Smooth muscle cell (in vitro differentiated cells): ENCODE measurements around the gene SDHAF1. TPM values are rescaled to one million over a fixed set of nuclear protein-coding genes. Genes with fewer than 3 reads are reported as not detected.

Experiments used
- DNase-seq: peaks from one replicate; lab custom pipeline; 2025; ENCODE audit not compliant: unreplicated experiment; lab: John Stamatoyannopoulos, UW
- H2AFZ ChIP-seq: fragments of 200-600 bp; sonication (generic); 2 replicates; pipeline ENCODE4 v1.6.0; 2016; ENCODE audit warnings: antibody characterized with exemption, low read depth, mild to moderate bottlenecking
- H3F3A ChIP-seq: fragments of 200-600 bp; sonication (generic); 2 replicates; pipeline ENCODE4 v1.6.0; 2017; ENCODE audit warnings: antibody characterized with exemption, low read depth
- H3K27ac ChIP-seq: fragments of 200-600 bp; sonication (generic); 2 replicates; pipeline ENCODE4 v1.5.1; 2016; ENCODE audit warnings: low read depth, mild to moderate bottlenecking
- H3K27me3 ChIP-seq: fragments of 200-600 bp; sonication (generic); 2 replicates; pipeline ENCODE4 v1.6.1; 2016; ENCODE audit warnings: low read depth, mild to moderate bottlenecking
- H3K36me3 ChIP-seq: fragments of 200-600 bp; sonication (generic); 2 replicates; pipeline ENCODE4 v1.5.1; 2016; ENCODE audit warnings: low read depth
- H3K4me1 ChIP-seq: fragments of 200-600 bp; sonication (generic); 2 replicates; pipeline ENCODE4 v1.5.1; 2016; ENCODE audit warnings: low read depth
- H3K4me2 ChIP-seq: fragments of 200-600 bp; sonication (generic); 2 replicates; pipeline ENCODE4 v1.6.0; 2016; ENCODE audit warnings: mild to moderate bottlenecking
- H3K4me3 ChIP-seq: fragments of 200-600 bp; sonication (generic); 2 replicates; pipeline ENCODE4 v1.5.1; 2016; ENCODE audit warnings: mild to moderate bottlenecking
- H3K79me2 ChIP-seq: fragments of 200-600 bp; sonication (generic); 2 replicates; pipeline ENCODE4 v1.6.0; 2016; ENCODE audit warnings: low read depth, mild to moderate bottlenecking
- H3K9ac ChIP-seq: fragments of 200-600 bp; sonication (generic); 2 replicates; pipeline ENCODE4 v1.6.0; 2016; ENCODE audit warnings: low read depth
- H3K9me3 ChIP-seq: fragments of 200-600 bp; sonication (generic); replicated peaks from 2 replicates; pipeline ENCODE4 v1.5.1; 2016; ENCODE audit warnings: low read depth
- H4K20me1 ChIP-seq: fragments of 200-600 bp; sonication (generic); 2 replicates; pipeline ENCODE4 v1.6.0; 2016; ENCODE audit warnings: low read depth
- WGBS: methylation state at CpG from one replicate; pipeline ENCODE4 v1.1.7; 2016; ENCODE audit warnings: low lambda C conversion rate; 5-methylcytosine and 5-hydroxymethylcytosine counted together
- polyA plus RNA-seq: library from polyadenylated mRNA; unstranded; fragments of >200 nt; fragmentation: Nextera tagmentation; extraction: Ambion mirVana; gene quantifications from 2 replicates; pipeline ENCODE4 v1.2.1, GENCODE V29; 2016
- total RNA-seq: library from RNA; depleted of rRNA; stranded (reverse); fragments of >200 nt; gene quantifications from 2 replicates; pipeline ENCODE4 v1.2.3, GENCODE V29; 2014
- TF ChIP-seq, protein P1 (sequence below): fragments of 200-600 bp; sonication (generic); IDR thresholded peaks from 2 replicates; pipeline ENCODE4 v1.5.1; 2017; ENCODE audit warnings: borderline replicate concordance, mild to moderate bottlenecking, antibody characterized with exemption; ENCODE audit not compliant: insufficient read depth, poor library complexity, severe bottlenecking

Gene SDHAF1
- total and polyA plus RNA-seq, 2 experiments from 2014 or later, result 24.0 to 27.7 TPM

DNA sequence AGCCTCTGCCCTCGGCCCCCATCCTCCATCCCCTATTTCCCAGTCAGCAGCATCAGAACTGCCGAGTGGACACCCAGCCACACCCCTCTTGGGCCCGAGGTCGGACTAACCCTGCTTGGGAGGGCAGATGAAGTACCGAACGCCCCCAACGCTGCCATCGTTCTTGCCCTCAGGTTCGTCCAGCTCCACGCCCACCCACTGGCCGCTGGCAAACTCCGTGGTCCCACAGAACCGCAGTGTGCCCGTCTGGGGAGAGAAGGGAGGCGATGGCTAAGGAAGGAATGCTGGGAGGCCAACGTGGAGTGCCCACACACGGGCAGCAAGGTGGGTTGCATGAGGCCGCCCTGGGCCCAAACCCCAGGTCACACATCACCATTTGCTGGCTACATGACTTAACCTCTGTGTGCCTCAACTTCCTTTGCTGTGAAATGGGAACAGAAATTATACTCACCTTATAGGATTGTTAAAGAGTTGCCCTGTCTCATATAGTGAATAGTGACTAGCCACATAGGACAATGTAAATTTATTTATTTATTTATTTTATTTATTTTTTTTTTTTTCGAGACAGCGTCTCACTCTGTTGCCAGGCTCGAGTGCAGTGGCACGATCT is 24.2 kb downstream of the SDHAF1 start:
- Histone ChIP-seq H3K4me3 (no peak overlapping the region), H3K9me3 (no peaks in the 10 kb centered on the region), H3K79me2 (no peaks in the 10 kb centered on the region), H3K9ac (no peak overlapping the region), H3K27me3 (no peaks in the 10 kb centered on the region), H3K36me3 (no peaks in the 10 kb centered on the region), H3K4me2 (no peak overlapping the region), H3K27ac (no peak overlapping the region), H3F3A (no peaks in the 10 kb centered on the region), H3K4me1 (peaks cover 6% of the 10 kb centered on the region), H2AFZ (no peak overlapping the region), H4K20me1 (no peaks in the 10 kb centered on the region)
- 97% methylated on average over 21 of the region's 22 CpGs for WGBS
- TF ChIP-seq, protein P1, sequence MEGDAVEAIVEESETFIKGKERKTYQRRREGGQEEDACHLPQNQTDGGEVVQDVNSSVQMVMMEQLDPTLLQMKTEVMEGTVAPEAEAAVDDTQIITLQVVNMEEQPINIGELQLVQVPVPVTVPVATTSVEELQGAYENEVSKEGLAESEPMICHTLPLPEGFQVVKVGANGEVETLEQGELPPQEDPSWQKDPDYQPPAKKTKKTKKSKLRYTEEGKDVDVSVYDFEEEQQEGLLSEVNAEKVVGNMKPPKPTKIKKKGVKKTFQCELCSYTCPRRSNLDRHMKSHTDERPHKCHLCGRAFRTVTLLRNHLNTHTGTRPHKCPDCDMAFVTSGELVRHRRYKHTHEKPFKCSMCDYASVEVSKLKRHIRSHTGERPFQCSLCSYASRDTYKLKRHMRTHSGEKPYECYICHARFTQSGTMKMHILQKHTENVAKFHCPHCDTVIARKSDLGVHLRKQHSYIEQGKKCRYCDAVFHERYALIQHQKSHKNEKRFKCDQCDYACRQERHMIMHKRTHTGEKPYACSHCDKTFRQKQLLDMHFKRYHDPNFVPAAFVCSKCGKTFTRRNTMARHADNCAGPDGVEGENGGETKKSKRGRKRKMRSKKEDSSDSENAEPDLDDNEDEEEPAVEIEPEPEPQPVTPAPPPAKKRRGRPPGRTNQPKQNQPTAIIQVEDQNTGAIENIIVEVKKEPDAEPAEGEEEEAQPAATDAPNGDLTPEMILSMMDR, result no peak
- no peak for DNase-seq

DNA sequence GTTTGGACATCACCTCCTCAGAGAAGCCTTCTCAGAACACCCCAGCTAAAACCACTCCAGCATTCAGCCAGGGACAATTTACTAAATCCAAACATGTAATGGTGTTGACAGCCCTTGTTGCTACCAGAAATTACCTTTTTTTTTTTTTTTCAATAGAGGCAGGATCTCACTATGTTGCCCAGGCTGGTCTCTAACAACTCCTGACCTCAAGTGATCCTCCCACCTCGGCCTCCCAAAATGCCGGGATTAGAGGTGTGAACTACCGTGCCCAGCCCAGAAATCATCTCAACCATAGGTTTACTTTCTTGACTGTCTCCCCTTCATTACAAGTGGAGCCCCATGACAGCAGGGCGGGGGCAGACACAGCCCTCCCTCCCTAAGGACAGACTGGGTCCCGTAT is 28.4 kb downstream of the SDHAF1 start:
- TF ChIP-seq, protein P1, result no peak
- H3K4me1 ChIP-seq, result no peaks in the 10 kb centered on the region
- H3K27me3 ChIP-seq, result no peaks in the 10 kb centered on the region

DNA sequence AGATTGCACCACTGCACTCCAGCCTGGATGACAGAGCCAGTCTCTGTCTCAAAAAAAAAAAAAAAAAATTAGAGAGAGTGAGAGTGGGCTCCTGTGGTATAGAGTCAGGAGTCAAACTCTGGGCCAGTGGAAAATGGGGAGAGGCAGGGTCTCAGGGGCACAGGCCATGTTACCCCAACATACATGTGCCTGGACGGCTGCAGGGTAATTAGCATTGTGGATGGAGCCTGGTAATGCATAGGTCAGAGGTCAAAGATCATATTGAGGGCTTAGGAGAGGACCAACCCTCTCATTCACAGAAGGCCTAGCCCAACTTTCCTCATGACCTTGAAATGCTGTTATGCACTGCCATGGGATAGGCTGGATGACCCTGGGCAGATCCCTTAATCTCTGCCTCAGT is 30.6 kb downstream of the SDHAF1 start:
- Histone ChIP-seq H2AFZ (no peak overlapping the region), H3K27ac (no peak overlapping the region), H3K27me3 (no peaks in the 10 kb centered on the region), H4K20me1 (no peaks in the 10 kb centered on the region), H3K4me1 (no peaks in the 10 kb centered on the region), H3K36me3 (no peaks in the 10 kb centered on the region), H3K9me3 (no peaks in the 10 kb centered on the region), H3K4me2 (no peak overlapping the region), H3F3A (no peaks in the 10 kb centered on the region), H3K4me3 (no peak overlapping the region), H3K9ac (no peak overlapping the region), H3K79me2 (no peaks in the 10 kb centered on the region)
- WGBS, result 92% methylated on average over 1 of the region's 1 CpG
- TF ChIP-seq, protein P1, result no peak
- DNase-seq, result no peak

More for the DNA sequence above, 28.4 kb downstream of the SDHAF1 start:
- Histone ChIP-seq H3K27ac (no peak overlapping the region), H3K4me2 (no peak overlapping the region), H3K79me2 (no peaks in the 10 kb centered on the region), H3K36me3 (no peaks in the 10 kb centered on the region), H3F3A (no peaks in the 10 kb centered on the region), H3K9me3 (no peaks in the 10 kb centered on the region), H2AFZ (no peak overlapping the region), H3K4me3 (no peak overlapping the region), H3K9ac (no peak overlapping the region), H4K20me1 (no peaks in the 10 kb centered on the region)
- 97% methylated on average over 5 of the region's 5 CpGs for WGBS
- DNase-seq, result no peak
